ENCODE results near the gene ADSL.
A peak's percentile ranks its signal among the peaks of the same experiment; 100 is the strongest.
"Not testable (repeated sequence)": the region's sequence is repeated elsewhere in the genome, so short reads cannot be mapped to it uniquely, and the experiment has no call there.

The ADSL gene

GRCh38 chr22:40346185-40347118 lies at the start of gene ADSL:
Gene ADSL, plus strand, starts transcription at chr22:40346500. Its CDS starts 59 bp downstream, at chr22:40346559.
- peak; percentile 73 to 78 for DNase-seq (ENCODE audit: extremely low read depth in 1 of 2, low read depth in 1 of 2)

- DNase-seq (ENCODE audit: extremely low read depth in 1 of 2, low read depth in 1 of 2): no peak
These were observed 46.0 kb upstream of the ADSL start for GRCh38 chr22:40300316-40300715.

- no peak for DNase-seq (ENCODE audit: extremely low read depth in 1 of 2, low read depth in 1 of 2)
These were observed 45.2 kb upstream of the ADSL start for GRCh38 chr22:40300884-40301672.

- no peak for DNase-seq (ENCODE audit: extremely low read depth in 1 of 2, low read depth in 1 of 2)
These were observed 44.2 kb upstream of the ADSL start for GRCh38 chr22:40302149-40302548.

- DNase-seq (ENCODE audit: extremely low read depth in 1 of 2, low read depth in 1 of 2): no peak
These were observed 40.7 kb upstream of the ADSL start for GRCh38 chr22:40305625-40306024.

GRCh38 chr22:40308999-40309573 lies 37.2 kb upstream of the ADSL start:
- no peak for DNase-seq (ENCODE audit: extremely low read depth in 1 of 2, low read depth in 1 of 2)

- DNase-seq (ENCODE audit: extremely low read depth in 1 of 2, low read depth in 1 of 2): no peak
These were observed 36.7 kb upstream of the ADSL start for GRCh38 chr22:40309631-40310030.

GRCh38 chr22:40310081-40310767 lies 36.1 kb upstream of the ADSL start:
- no peak for DNase-seq (ENCODE audit: extremely low read depth in 1 of 2, low read depth in 1 of 2)

- DNase-seq (ENCODE audit: extremely low read depth in 1 of 2, low read depth in 1 of 2): no peak
These were observed 35.6 kb upstream of the ADSL start for GRCh38 chr22:40310768-40311120.

GRCh38 chr22:40311646-40312045 lies 34.7 kb upstream of the ADSL start:
- not testable (repeated sequence) for DNase-seq (ENCODE audit: extremely low read depth in 1 of 2, low read depth in 1 of 2)

- DNase-seq (ENCODE audit: extremely low read depth in 1 of 2, low read depth in 1 of 2): no peak
These were observed 34.2 kb upstream of the ADSL start for GRCh38 chr22:40312050-40312449.

- DNase-seq (ENCODE audit: extremely low read depth in 1 of 2, low read depth in 1 of 2): no peak
These were observed 33.3 kb upstream of the ADSL start for GRCh38 chr22:40313007-40313406.

- DNase-seq (ENCODE audit: extremely low read depth in 1 of 2, low read depth in 1 of 2): no peak
These were observed 32.3 kb upstream of the ADSL start for GRCh38 chr22:40314041-40314440.

GRCh38 chr22:40320687-40321086 lies 25.6 kb upstream of the ADSL start:
- no peak for DNase-seq (ENCODE audit: extremely low read depth in 1 of 2, low read depth in 1 of 2)

- no peak for DNase-seq (ENCODE audit: extremely low read depth in 1 of 2, low read depth in 1 of 2)
These were observed 24.3 kb upstream of the ADSL start for GRCh38 chr22:40322021-40322420.

GRCh38 chr22:40322818-40323447 lies 23.4 kb upstream of the ADSL start:
- DNase-seq (ENCODE audit: extremely low read depth in 1 of 2, low read depth in 1 of 2): no peak

GRCh38 chr22:40323681-40324171 lies 22.6 kb upstream of the ADSL start:
- DNase-seq (ENCODE audit: extremely low read depth in 1 of 2, low read depth in 1 of 2): no peak

- no peak for DNase-seq (ENCODE audit: extremely low read depth in 1 of 2, low read depth in 1 of 2)
These were observed 21.6 kb upstream of the ADSL start for GRCh38 chr22:40324468-40325305.

- peak in 1 of 2 donors; percentile 76 for DNase-seq (ENCODE audit: extremely low read depth in 1 of 2, low read depth in 1 of 2)
These were observed 21.0 kb upstream of the ADSL start for GRCh38 chr22:40325315-40325714.

Data from stimulated activated CD8-positive, alpha-beta memory T cell treated with anti-CD3 and anti-CD28 coated beads, Interleukin-7, amount 100 ng/mL, for 48 hours (primary cell).